ENCODE data around the gene PPCS. TPM values are rescaled to one million over a fixed set of nuclear protein-coding genes. Genes with fewer than 3 reads are reported as not detected.

The PPCS gene
- total RNA-seq, 1 donor from 2014 or later: 48.0 TPM

Other genes with a start within 250 kb of the PPCS start
- gene FOXJ3, start 121.3 kb upstream of the PPCS start, total RNA-seq: 48.9 and 51.0 TPM in 2 replicates
- 5.0 and 5.5 TPM in 2 replicates for gene RIMKLA, start 75.8 kb upstream of the PPCS start, total RNA-seq
- 0.12 TPM in 1 of 2 replicates, not detected in the other for gene ZMYND12, start 521 bp upstream of the PPCS start, total RNA-seq
- 0.68 and 1.1 TPM in 2 replicates for gene CCDC30, start 6.7 kb downstream of the PPCS start, total RNA-seq
- gene PPIH, start 201.9 kb downstream of the PPCS start, total RNA-seq: 88.4 and 92.9 TPM in 2 replicates
- gene YBX1, start 225.9 kb downstream of the PPCS start, total RNA-seq: 861 and 867 TPM in 2 replicates

Data from activated CD4-positive, alpha-beta T cell treated with anti-CD3 and anti-CD28 coated beads, Interleukin-2, amount 10 ng/mL, durations not matched to agents 24 days and 14 days (primary cell).